GM12801 (cell line): Measurements from ENCODE around the gene VTCN1.

Source experiments
- CTCF ChIP-seq: IDR thresholded peaks from one replicate; pipeline ENCODE4 v1.5.1; 2011; ENCODE audit warnings: control low read depth; ENCODE audit not compliant: insufficient read length; ENCODE audit errors: extremely low read depth

Gene VTCN1

GRCh38 chr1:117136749-117137148 is 74.0 kb downstream of the VTCN1 start:
- TF ChIP-seq CTCF = no peak

DNA sequence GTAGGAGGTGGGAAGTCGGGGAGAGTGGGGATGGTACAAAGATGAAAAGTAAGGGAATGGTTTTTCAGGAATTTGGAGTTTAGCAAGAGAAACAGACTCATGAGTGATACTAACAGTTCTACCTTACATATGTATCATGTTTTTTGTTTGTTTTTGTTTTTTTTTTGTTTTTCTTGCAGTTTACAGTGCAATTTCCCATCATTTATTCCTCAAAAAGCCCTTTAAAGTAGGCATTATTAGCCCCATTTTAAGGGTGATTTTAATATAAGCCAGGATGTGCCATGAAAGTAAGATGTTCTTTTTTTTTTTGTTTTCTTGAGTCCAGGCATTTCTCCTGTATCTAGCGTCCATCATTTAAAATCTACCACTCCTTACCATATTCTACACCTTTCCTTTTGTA is 75.4 kb downstream of the VTCN1 start:
- TF ChIP-seq CTCF = no peak

GRCh38 chr1:117130526-117130925 is 80.2 kb downstream of the VTCN1 start:
- no peak for TF ChIP-seq CTCF

GRCh38 chr1:117128323-117129079 is 82.2 kb downstream of the VTCN1 start:
- no peak for TF ChIP-seq CTCF

DNA sequence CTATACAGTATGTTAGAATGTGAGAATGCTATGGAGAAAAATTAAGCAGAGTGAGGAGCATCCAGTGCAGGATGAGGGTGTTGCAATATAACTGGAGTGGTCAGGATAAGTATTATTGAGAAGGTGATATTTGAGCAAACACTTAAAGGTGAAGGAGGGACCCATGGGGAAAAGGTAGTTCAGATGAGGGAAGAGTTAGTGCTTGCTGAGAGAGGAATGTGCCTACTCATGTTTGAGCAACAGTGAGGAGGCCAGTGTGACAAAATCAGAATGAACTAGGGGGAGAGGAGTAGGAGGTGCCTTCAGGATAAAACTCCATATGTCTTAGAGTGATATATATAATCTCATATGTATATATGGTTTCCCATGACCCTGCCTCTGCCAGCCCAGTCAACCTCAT is 82.9 kb downstream of the VTCN1 start:
- TF ChIP-seq CTCF = no peak

- TF ChIP-seq CTCF = no peak
Observed at GRCh38 chr1:117124661-117125060, 86.1 kb downstream of the VTCN1 start.

GRCh38 chr1:117123274-117123673 is 87.5 kb downstream of the VTCN1 start:
- TF ChIP-seq CTCF = no peak
